HCT116 (cell line): Measurements from ENCODE around the gene ORAI1. TPM values are rescaled to one million over a fixed set of nuclear protein-coding genes. Genes with fewer than 3 reads are reported as not detected.

Source experiments
- ATAC-seq: fragments of 200-7000 bp; cut with Tn5 transposase; 2 replicates; pipeline ENCODE4 v1.9.1; 2020; ENCODE audit warnings: mild to moderate bottlenecking, moderate library complexity
- BruUV-seq: library from RNA; stranded (reverse); fragments of 400-500 nt; replicated peaks from 2 replicates; lab custom pipeline; 2021; lab: Mats Ljungman, UMichigan
- CTCF ChIA-PET: fragments of 300-600 bp; sonication (Branson Sonifier 250); formaldehyde crosslinking; loops from one replicate; lab custom pipeline; 2021; ENCODE audit warnings: antibody characterized with exemption; lab: Charles Lee
- POLR2A ChIA-PET: fragments of 300-600, 350-600 bp; sonication (Branson Sonifier 250); formaldehyde crosslinking; loops from one replicate; lab custom pipeline; 2021; ENCODE audit warnings: antibody characterized with exemption; lab: Charles Lee
- RAD21 ChIA-PET, 2 experiments: fragments of 300-600 bp; sonication (Branson Sonifier 250); formaldehyde crosslinking; loops; one replicate each; lab custom pipeline; 2023; ENCODE audit warnings: low total read pairs in 2 of 2; ENCODE audit not compliant: uncharacterized antibody in 2 of 2, unreplicated experiment in 2 of 2, low non-redundant PET in 1 of 2; lab: Charles Lee
- DNase-seq: peaks from one replicate; pipeline ENCODE4 v3.0.0-alpha.2; 2010; ENCODE audit warnings: low read depth, low spot score
- H2AFZ ChIP-seq: fragments of 200-600 bp; shearing (Covaris generic), sonication (generic); 2 replicates; pipeline ENCODE4 v1.6.1; 2017; ENCODE audit warnings: low read depth, mixed run types, mixed read lengths, antibody characterized with exemption, low read length; ENCODE audit not compliant: poor library complexity, severe bottlenecking
- H3K27ac ChIP-seq: 2 replicates; pipeline ENCODE4 v1.5.1; 2012; ENCODE audit warnings: low read depth, low read length
- H3K27me3 ChIP-seq: fragments of 200-600 bp; sonication (generic); 2 replicates; pipeline ENCODE4 v1.6.1; 2016; ENCODE audit warnings: mixed run types, low read length, mixed read lengths; ENCODE audit not compliant: insufficient read depth
- H3K36me3 ChIP-seq, 2 experiments: fragments of 200-500 bp in 1 of 2; fragments of 200-600 bp in 1 of 2; sonication (Bioruptor generic) in 1 of 2; sonication (generic) in 1 of 2; 2 replicates each; pipeline versions ENCODE4 v1.5.1 to v1.6.1; 2014 to 2016; ENCODE audit warnings: low read length in 2 of 2, inconsistent platforms in 1 of 2, mixed read lengths in 1 of 2, mixed run types in 1 of 2; ENCODE audit not compliant: insufficient read depth in 2 of 2, control insufficient read depth in 1 of 2
- H3K4me1 ChIP-seq, 2 experiments: fragments of 200-600 bp in 1 of 2; sonication (generic) in 1 of 2; 2 replicates each; pipeline versions ENCODE4 v1.5.1 to v1.6.1; 2012 to 2017; ENCODE audit warnings: low read length in 2 of 2, inconsistent platforms in 1 of 2, mild to moderate bottlenecking in 1 of 2, mixed read lengths in 1 of 2, mixed run types in 1 of 2, moderate library complexity in 1 of 2; ENCODE audit not compliant: insufficient read depth in 2 of 2, control insufficient read depth in 1 of 2
- H3K4me2 ChIP-seq: fragments of 200-600 bp; sonication (generic); 2 replicates; pipeline ENCODE4 v1.6.1; 2017; ENCODE audit warnings: mixed run types, low read length, mixed read lengths
- H3K4me3 ChIP-seq, 2 experiments: fragments of 200-600 bp in 1 of 2; sonication (generic) in 1 of 2; replicated peaks in 1 of 2; 2 replicates each; pipeline ENCODE4 v1.5.1; 2011 to 2016; ENCODE audit warnings: low read length in 2 of 2, control low read depth in 1 of 2, low read depth in 1 of 2, mild to moderate bottlenecking in 1 of 2, mixed read lengths in 1 of 2, mixed run types in 1 of 2
- H3K79me2 ChIP-seq: fragments of 200-600 bp; sonication (generic); 2 replicates; pipeline ENCODE4 v1.6.1; 2017; ENCODE audit warnings: mild to moderate bottlenecking, mixed run types, low read length, moderate library complexity, mixed read lengths; ENCODE audit not compliant: insufficient read depth
- H3K9ac ChIP-seq: fragments of 200-600 bp; sonication (generic); 2 replicates; pipeline ENCODE4 v1.6.1; 2016; ENCODE audit warnings: low read length, mixed read lengths
- H3K9me2 ChIP-seq: fragments of 200-600 bp; sonication (generic), shearing (Covaris generic); 2 replicates; pipeline ENCODE4 v1.6.1; 2017; ENCODE audit warnings: mixed run types, mild to moderate bottlenecking, moderate library complexity; ENCODE audit not compliant: insufficient read depth
- H3K9me3 ChIP-seq, 2 experiments: fragments of 200-500 bp in 1 of 2; fragments of 200-600 bp in 1 of 2; sonication (Bioruptor generic) in 1 of 2; sonication (generic) in 1 of 2; 2 replicates each; pipeline ENCODE4 v1.6.1; 2014 to 2017; ENCODE audit warnings: low read length in 2 of 2, mixed read lengths in 2 of 2, inconsistent platforms in 1 of 2, low read depth in 1 of 2, mild to moderate bottlenecking in 1 of 2, mixed run types in 1 of 2, moderate library complexity in 1 of 2; ENCODE audit not compliant: control insufficient read depth in 1 of 2, insufficient read depth in 1 of 2
- H4K20me1 ChIP-seq: fragments of 200-600 bp; sonication (generic), shearing (Covaris generic); 2 replicates; pipeline ENCODE4 v1.6.1; 2017; ENCODE audit warnings: mixed run types, mild to moderate bottlenecking, moderate library complexity; ENCODE audit not compliant: insufficient read depth
- EGR1 ChIP-seq: IDR thresholded peaks from 2 replicates; pipeline ENCODE4 v1.6.1; 2012; ENCODE audit warnings: low read depth
- EZH2phosphoT487 ChIP-seq: fragments of 200-600 bp; IDR thresholded peaks from 2 replicates; pipeline ENCODE4 v1.6.1; 2018; ENCODE audit warnings: antibody characterized with exemption, borderline replicate concordance
- JUND ChIP-seq: IDR thresholded peaks from 2 replicates; pipeline ENCODE4 v1.6.1; 2012
- MAX ChIP-seq: IDR thresholded peaks from 2 replicates; pipeline ENCODE4 v1.6.1; 2012
- POLR2A ChIP-seq: IDR thresholded peaks from 2 replicates; pipeline ENCODE4 v1.7.0; 2011; ENCODE audit warnings: borderline replicate concordance; ENCODE audit not compliant: insufficient read depth, insufficient read length; ENCODE audit errors: extremely low read depth
- SP1 ChIP-seq: IDR thresholded peaks from 2 replicates; pipeline ENCODE4 v1.6.1; 2012; ENCODE audit warnings: low read depth
- ZFX ChIP-seq: fragments of 450-650 bp; IDR thresholded peaks from 2 replicates; pipeline ENCODE4 v1.6.1; 2017
- intact Hi-C: fragments of 100-400 bp; cut with micrococcal nuclease; formaldehyde crosslinking; loops from 2 replicates; pipeline ENCODE4 v1.10.0; 2022
- total RNA-seq: library from RNA; stranded (reverse); gene quantifications from one replicate; pipeline ENCODE4 v1.2.1, GENCODE V29; 2021; ENCODE audit not compliant: unreplicated experiment

Gene ORAI1
- total RNA-seq, 1 experiment from 2014 or later = 20.2 TPM

- peak overlapping the region; percentile 47 to 60 for H3K4me3 ChIP-seq
- TF ChIP-seq JUND = no peak
- no peak for TF ChIP-seq SP1
- no peak for TF ChIP-seq MAX
- TF ChIP-seq EZH2phosphoT487 = no peak
- no peaks in the 10 kb centered on the region for H3K79me2 ChIP-seq
Measured at GRCh38 chr12:121579981-121580868, 46.1 kb upstream of the ORAI1 start.

GRCh38 chr12:121580959-121581685 lies 45.2 kb upstream of the ORAI1 start, which contains the start of gene KDM2B:
Gene KDM2B, minus strand, starts transcription at chr12:121581023. Its CDS starts 112 bp downstream, at chr12:121580911.
- peak within 1 kb of the TSS; percentile 88 for H3K4me2 ChIP-seq
- no peaks in the 10 kb centered on the region for H3K9me2 ChIP-seq
- H3K4me1 ChIP-seq = peaks cover 13 to 29% of the 10 kb centered on the region in 2 experiments
- ChIA-PET RAD21 (no interaction called here), CTCF (no interaction called here), POLR2A (no interaction called here)
- H3K9ac ChIP-seq = peak within 1 kb of the TSS; percentile 60
- no peak for DNase-seq
- no peaks in the 10 kb centered on the region for H3K79me2 ChIP-seq
- H3K9me3 ChIP-seq = no peaks in the 10 kb centered on the region
- peak within 1 kb of the TSS; percentile 89 for H2AFZ ChIP-seq
- intact Hi-C loops = loop anchor here (2.0 kb wide), 1 partner anchor 16 kb away; no protein-coding TSS in a partner anchor
- ATAC-seq = no peak
- H3K36me3 ChIP-seq = no peaks in the 10 kb centered on the region
- H3K27ac ChIP-seq = no peak within 1 kb of the TSS; the same call in 1 of the 2 replicates
- no peaks in the 10 kb centered on the region for H3K27me3 ChIP-seq
- peak within 1 kb of the TSS; percentile 47 to 60 for H3K4me3 ChIP-seq
- TF ChIP-seq ZFX (no peak), EGR1 (no peak), MAX (no peak), POLR2A (no peak)
- no peaks in the 10 kb centered on the region for H4K20me1 ChIP-seq
- no TSS peak for BruUV-seq

More at GRCh38 chr12:121579981-121580868, 46.1 kb upstream of the ORAI1 start:
- Histone ChIP-seq H3K4me1 (peaks cover 13 to 29% of the 10 kb centered on the region in 2 experiments), H3K9me2 (no peaks in the 10 kb centered on the region), H3K9me3 (no peaks in the 10 kb centered on the region), H3K36me3 (no peaks in the 10 kb centered on the region), H3K27me3 (no peaks in the 10 kb centered on the region), H2AFZ (peak overlapping the region; percentile 89), H3K9ac (peak overlapping the region; percentile 60), H4K20me1 (no peaks in the 10 kb centered on the region), H3K27ac (no peak overlapping the region; the same call in 1 of the 2 replicates), H3K4me2 (peak overlapping the region; percentile 88)
- ATAC-seq (peak; percentile 86), DNase-seq (no peak)
- ChIA-PET RAD21 (no interaction called here), POLR2A (interaction anchor here (0.9 kb wide), 2 partner anchors 15 to 46 kb away, joined by 3 read pairs; partner anchors contain the start of gene ORAI1), CTCF (no interaction called here)
- no TSS peak for BruUV-seq
- intact Hi-C loops = loop anchor here (2.0 kb wide), 1 partner anchor 17 kb away; no protein-coding TSS in a partner anchor
